Measurements from ENCODE around the gene MITF. TPM values are rescaled to one million over a fixed set of nuclear protein-coding genes. Genes with fewer than 3 reads are reported as not detected.

Gene MITF
- total and polyA plus RNA-seq, 2 of the 4 experiments (the other 2 are of a cell fraction): 6.5 to 16.7 TPM

DNA sequence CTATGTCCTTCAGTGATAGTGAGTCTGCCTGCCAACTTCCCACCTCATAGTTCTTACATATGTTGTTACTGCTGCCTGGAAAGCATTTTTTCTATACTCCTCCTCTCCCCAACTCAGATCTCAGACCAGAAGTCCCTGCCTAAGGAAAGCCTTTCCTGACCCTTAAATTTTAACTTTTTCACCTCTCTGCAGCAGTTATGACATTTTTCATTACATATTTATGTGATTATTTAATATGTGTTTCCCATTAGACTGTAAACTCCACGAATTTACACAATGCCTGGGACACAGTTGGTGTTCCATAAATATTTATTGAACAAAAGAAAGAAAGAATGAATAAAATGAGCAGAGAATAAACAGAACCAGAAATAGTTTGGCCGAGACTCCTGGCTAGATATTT lies 125.5 kb downstream of the MITF start:
- Histone ChIP-seq H3K4ac (ENCODE audit: low read depth, low read length) (peak overlapping the region; percentile 98), H4K5ac (ENCODE audit: low read depth, low read length) (peak overlapping the region; percentile 90), H3K14ac (replicated peaks; ENCODE audit: low read depth, low read length) (peak overlapping the region; percentile 89), H4K91ac (ENCODE audit: insufficient read depth, low read depth, low read length) (peak overlapping the region; percentile 100), H2AK5ac (ENCODE audit: low read depth, low read length) (peak overlapping the region; percentile 97), H2BK20ac (ENCODE audit: low read depth, low read length) (peak overlapping the region; percentile 95), H3K9me3 (ENCODE audit: control insufficient read depth, insufficient read depth, low read length) (no peaks in the 10 kb centered on the region), H2BK15ac (ENCODE audit: low read depth, low read length) (peak overlapping the region; percentile 97; the same call in 2 of the 3 replicates), H2BK5ac (ENCODE audit: low read depth, low read length, poor library complexity, severe bottlenecking) (peak overlapping the region; percentile 99), H3K4me2 (ENCODE audit: low read depth, low read length) (peak overlapping the region; percentile 14), H3K9ac (ENCODE audit: low read depth, low read length) (peak overlapping the region; percentile 54), H3K9me1 (ENCODE audit: insufficient read depth, low read length) (peaks cover 21% of the 10 kb centered on the region), H3K79me1 (ENCODE audit: low read depth in 1 of 2, low read length in 2 of 2) (peaks cover 25 to 50% of the 10 kb centered on the region in 2 experiments; a peak in 3 of 4 replicates), H4K20me1 (ENCODE audit: insufficient read depth, low read length) (no peaks in the 10 kb centered on the region), H3K4me3 (ENCODE audit: insufficient read depth, low read depth, low read length) (no peak overlapping the region), H3K18ac (ENCODE audit: low read depth, low read length) (peak overlapping the region; percentile 92), H3K27me3 (ENCODE audit: control insufficient read depth, insufficient read depth, low read length) (no peaks in the 10 kb centered on the region), H3K36me3 (ENCODE audit: control insufficient read depth, insufficient read depth, low read length) (no peaks in the 10 kb centered on the region), H3K4me1 (ENCODE audit: control insufficient read depth, insufficient read depth, low read length) (peaks cover 30% of the 10 kb centered on the region), H3K23ac (ENCODE audit: low read depth, low read length) (peak overlapping the region; percentile 93), H3K56ac (ENCODE audit: extremely low read depth, insufficient read depth, low read length) (peak overlapping the region; percentile 94), H3K27ac (ENCODE audit: insufficient read depth, low read length) (peak overlapping the region; percentile 93), H2AK9ac (replicated peaks; ENCODE audit: low read depth, low read length, poor library complexity) (no peak overlapping the region), H4K8ac (ENCODE audit: low read depth in 2 of 2, low read length in 2 of 2) (peak overlapping the region; percentile 98 to 99), H2BK120ac (ENCODE audit: low read depth, low read length) (peak overlapping the region; percentile 98), H2AFZ (replicated peaks; ENCODE audit: low read length, poor library complexity) (peak overlapping the region; percentile 59)
- BruUV-seq (replicated peaks): no TSS peak
- peak; percentile 58 for DNase-seq
- in situ Hi-C loops (cut with MboI; ENCODE audit: low sequenced_read_pairs) (no loop called here), intact Hi-C loops (cut with micrococcal nuclease) (loop anchor here (5.0 to 10.0 kb wide), 2 partner anchors 83 to 780 kb away; partner anchors contain the start of genes ARL6IP5 and UBA3), dilution Hi-C loops (cut with HindIII; ENCODE audit: low sequenced_read_pairs, unreplicated experiment) (no loop called here)
- ChIA-PET CTCF (interaction anchor here (1.7 to 4.3 kb wide), 2 partner anchors 9 to 72 kb away, joined by 7 to 17 read pairs; no protein-coding TSS in a partner anchor), POLR2A (ENCODE audit: unreplicated experiment) (no interaction called here)
- WGBS, 2 experiments (ENCODE audit: extremely low coverage in 2 of 2, insufficient read length in 1 of 2): no CpG with 5 or more reads among the region's 2 CpGs
- ATAC-seq (ENCODE audit: low read depth): peak; percentile 31
- TF ChIP-seq MAZ (IDR thresholded peaks at IDR 0.05; ENCODE audit: borderline replicate concordance, low read depth, low read length) (no peak), CHD1 (IDR thresholded peaks at IDR 0.05; ENCODE audit: low read depth, low read length) (no peak), CEBPB (IDR thresholded peaks at IDR 0.05; ENCODE audit: low read depth, low read length) (no peak), BHLHE40 (IDR thresholded peaks at IDR 0.05; ENCODE audit: low read depth, low read length) (no peak), FOS (IDR thresholded peaks at IDR 0.05; ENCODE audit: low read depth, low read length) (no peak), MAFK (IDR thresholded peaks at IDR 0.05; ENCODE audit: low read depth, low read length) (no peak), NFE2L2 (IDR thresholded peaks at IDR 0.05; ENCODE audit: low read depth, low read length) (no peak), SMC3 (IDR thresholded peaks at IDR 0.05; ENCODE audit: low read depth, low read length) (no peak), RCOR1 (IDR thresholded peaks at IDR 0.05; ENCODE audit: insufficient replicate concordance, low read length) (no peak), RAD21 (IDR thresholded peaks at IDR 0.05; ENCODE audit: low read length) (no peak), RFX5 (IDR thresholded peaks at IDR 0.05; ENCODE audit: low read depth, low read length) (no peak), POLR2A (IDR thresholded peaks at IDR 0.05; ENCODE audit: low read depth, low read length) (no peak), MXI1 (IDR thresholded peaks at IDR 0.05; ENCODE audit: borderline replicate concordance, low read depth, low read length) (no peak)
- TF ChIP-seq, protein P1, sequence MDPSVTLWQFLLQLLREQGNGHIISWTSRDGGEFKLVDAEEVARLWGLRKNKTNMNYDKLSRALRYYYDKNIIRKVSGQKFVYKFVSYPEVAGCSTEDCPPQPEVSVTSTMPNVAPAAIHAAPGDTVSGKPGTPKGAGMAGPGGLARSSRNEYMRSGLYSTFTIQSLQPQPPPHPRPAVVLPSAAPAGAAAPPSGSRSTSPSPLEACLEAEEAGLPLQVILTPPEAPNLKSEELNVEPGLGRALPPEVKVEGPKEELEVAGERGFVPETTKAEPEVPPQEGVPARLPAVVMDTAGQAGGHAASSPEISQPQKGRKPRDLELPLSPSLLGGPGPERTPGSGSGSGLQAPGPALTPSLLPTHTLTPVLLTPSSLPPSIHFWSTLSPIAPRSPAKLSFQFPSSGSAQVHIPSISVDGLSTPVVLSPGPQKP (IDR thresholded peaks at IDR 0.05; ENCODE audit: borderline replicate concordance, low read depth, low read length): no peak
- TF ChIP-seq, protein P2, sequence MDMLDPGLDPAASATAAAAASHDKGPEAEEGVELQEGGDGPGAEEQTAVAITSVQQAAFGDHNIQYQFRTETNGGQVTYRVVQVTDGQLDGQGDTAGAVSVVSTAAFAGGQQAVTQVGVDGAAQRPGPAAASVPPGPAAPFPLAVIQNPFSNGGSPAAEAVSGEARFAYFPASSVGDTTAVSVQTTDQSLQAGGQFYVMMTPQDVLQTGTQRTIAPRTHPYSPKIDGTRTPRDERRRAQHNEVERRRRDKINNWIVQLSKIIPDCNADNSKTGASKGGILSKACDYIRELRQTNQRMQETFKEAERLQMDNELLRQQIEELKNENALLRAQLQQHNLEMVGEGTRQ (IDR thresholded peaks at IDR 0.05; ENCODE audit: low read depth, low read length): no peak
- TF ChIP-seq, protein P3, sequence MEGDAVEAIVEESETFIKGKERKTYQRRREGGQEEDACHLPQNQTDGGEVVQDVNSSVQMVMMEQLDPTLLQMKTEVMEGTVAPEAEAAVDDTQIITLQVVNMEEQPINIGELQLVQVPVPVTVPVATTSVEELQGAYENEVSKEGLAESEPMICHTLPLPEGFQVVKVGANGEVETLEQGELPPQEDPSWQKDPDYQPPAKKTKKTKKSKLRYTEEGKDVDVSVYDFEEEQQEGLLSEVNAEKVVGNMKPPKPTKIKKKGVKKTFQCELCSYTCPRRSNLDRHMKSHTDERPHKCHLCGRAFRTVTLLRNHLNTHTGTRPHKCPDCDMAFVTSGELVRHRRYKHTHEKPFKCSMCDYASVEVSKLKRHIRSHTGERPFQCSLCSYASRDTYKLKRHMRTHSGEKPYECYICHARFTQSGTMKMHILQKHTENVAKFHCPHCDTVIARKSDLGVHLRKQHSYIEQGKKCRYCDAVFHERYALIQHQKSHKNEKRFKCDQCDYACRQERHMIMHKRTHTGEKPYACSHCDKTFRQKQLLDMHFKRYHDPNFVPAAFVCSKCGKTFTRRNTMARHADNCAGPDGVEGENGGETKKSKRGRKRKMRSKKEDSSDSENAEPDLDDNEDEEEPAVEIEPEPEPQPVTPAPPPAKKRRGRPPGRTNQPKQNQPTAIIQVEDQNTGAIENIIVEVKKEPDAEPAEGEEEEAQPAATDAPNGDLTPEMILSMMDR (conservative IDR thresholded peaks at IDR 0.05; ENCODE audit: low read depth, low read length): no peak

All from IMR-90 (cell line).